SK-N-SH (cell line): Measurements from ENCODE around the gene PAWR.

ENCODE experiments used
- EZH2phosphoT487 ChIP-seq: fragments of 200-600 bp; sonication (generic); IDR thresholded peaks from 2 replicates; pipeline ENCODE4 v1.6.1; 2017; ENCODE audit warnings: low read depth, mixed run types, mild to moderate bottlenecking, antibody characterized with exemption, moderate library complexity, borderline replicate concordance
- PBX3 ChIP-seq: IDR thresholded peaks from 2 replicates; pipeline ENCODE4; 2012
- SIN3A ChIP-seq: IDR thresholded peaks from 2 replicates; pipeline ENCODE4 v1.6.1; 2012; ENCODE audit warnings: low read depth, mild to moderate bottlenecking, low read length, moderate library complexity, borderline replicate concordance
- TF ChIP-seq, protein P1 (sequence below): fragments of 150-350 bp; IDR thresholded peaks from 2 replicates; pipeline ENCODE4 v1.6.1; 2016; ENCODE audit warnings: mild to moderate bottlenecking, low read depth, low read length

- TF ChIP-seq PBX3 = no peak
- TF ChIP-seq, protein P1, sequence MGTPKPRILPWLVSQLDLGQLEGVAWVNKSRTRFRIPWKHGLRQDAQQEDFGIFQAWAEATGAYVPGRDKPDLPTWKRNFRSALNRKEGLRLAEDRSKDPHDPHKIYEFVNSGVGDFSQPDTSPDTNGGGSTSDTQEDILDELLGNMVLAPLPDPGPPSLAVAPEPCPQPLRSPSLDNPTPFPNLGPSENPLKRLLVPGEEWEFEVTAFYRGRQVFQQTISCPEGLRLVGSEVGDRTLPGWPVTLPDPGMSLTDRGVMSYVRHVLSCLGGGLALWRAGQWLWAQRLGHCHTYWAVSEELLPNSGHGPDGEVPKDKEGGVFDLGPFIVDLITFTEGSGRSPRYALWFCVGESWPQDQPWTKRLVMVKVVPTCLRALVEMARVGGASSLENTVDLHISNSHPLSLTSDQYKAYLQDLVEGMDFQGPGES = no peak
- no peak for TF ChIP-seq SIN3A
- TF ChIP-seq EZH2phosphoT487 = no peak
Measured at GRCh38 chr12:79682593-79682992, 8.2 kb downstream of the PAWR start.
